H9 (cell line): ENCODE results near the gene CCR7. TPM values are rescaled to one million over a fixed set of nuclear protein-coding genes. Genes with fewer than 3 reads are reported as not detected.

ENCODE experiments used
- DNase-seq: peaks from one replicate; pipeline ENCODE4 v3.0.0-alpha.2; 2017
- H2AFZ ChIP-seq: one replicate; pipeline ENCODE4 v1.6.1; 2013; ENCODE audit warnings: mild to moderate bottlenecking, low read length, control low read depth, moderate library complexity
- H2AK5ac ChIP-seq: 2 replicates; pipeline ENCODE4 v1.6.1; 2013; ENCODE audit warnings: low read length, control low read depth, mixed read lengths; ENCODE audit not compliant: insufficient read length
- H2BK120ac ChIP-seq: one replicate; pipeline ENCODE4 v1.6.1; 2013; ENCODE audit warnings: low read depth, mild to moderate bottlenecking, low read length, control low read depth, inconsistent platforms; ENCODE audit not compliant: poor library complexity, severe bottlenecking
- H2BK12ac ChIP-seq: 2 replicates; pipeline ENCODE4 v1.6.1; 2013; ENCODE audit warnings: low read length, control low read depth, mixed read lengths, low read depth; ENCODE audit not compliant: insufficient read length
- H2BK15ac ChIP-seq: 2 replicates; pipeline ENCODE4 v1.6.1; 2013; ENCODE audit warnings: low read depth, low read length, control low read depth
- H2BK20ac ChIP-seq: one replicate; pipeline ENCODE4 v1.6.1; 2013; ENCODE audit warnings: low read depth, mild to moderate bottlenecking, low read length, control low read depth, inconsistent platforms; ENCODE audit not compliant: poor library complexity, severe bottlenecking
- H2BK5ac ChIP-seq: 2 replicates; pipeline ENCODE4 v1.6.1; 2013; ENCODE audit warnings: low read length, control low read depth, mixed read lengths; ENCODE audit not compliant: insufficient read length
- H3K14ac ChIP-seq: 2 replicates; pipeline ENCODE4 v1.6.1; 2013; ENCODE audit warnings: low read length, control low read depth; ENCODE audit not compliant: insufficient read depth
- H3K18ac ChIP-seq: 2 replicates; pipeline ENCODE4 v1.6.1; 2013; ENCODE audit warnings: low read depth, mild to moderate bottlenecking, mixed read lengths, low read length, control low read depth; ENCODE audit not compliant: insufficient read length
- H3K23ac ChIP-seq: 2 replicates; pipeline ENCODE4 v1.6.1; 2013; ENCODE audit warnings: low read length, control low read depth, mixed read lengths, low read depth; ENCODE audit not compliant: insufficient read length
- H3K23me2 ChIP-seq: 2 replicates; pipeline ENCODE4 v1.6.1; 2013; ENCODE audit warnings: low read depth, mild to moderate bottlenecking, mixed read lengths, low read length, control low read depth; ENCODE audit not compliant: insufficient read length, poor library complexity, severe bottlenecking
- H3K27ac ChIP-seq: 2 replicates; pipeline ENCODE4 v1.5.1; 2013; ENCODE audit warnings: low read length, control low read depth, mixed read lengths, low read depth; ENCODE audit not compliant: insufficient read length
- H3K27me3 ChIP-seq: 2 replicates; pipeline ENCODE4 v1.6.1; 2013; ENCODE audit warnings: low read length, control low read depth, inconsistent platforms; ENCODE audit not compliant: insufficient read depth
- H3K4ac ChIP-seq: 2 replicates; pipeline ENCODE4 v1.6.1; 2013; ENCODE audit warnings: low read depth, mild to moderate bottlenecking, control low read depth, inconsistent platforms, low read length, moderate library complexity
- H3K4me1 ChIP-seq: 2 replicates; pipeline ENCODE4 v1.6.1; 2013; ENCODE audit warnings: low read length, control low read depth, inconsistent platforms; ENCODE audit not compliant: insufficient read depth
- H3K4me2 ChIP-seq: 2 replicates; pipeline ENCODE4 v1.6.1; 2013; ENCODE audit warnings: low read length, control low read depth, mixed read lengths; ENCODE audit not compliant: insufficient read length, insufficient read depth
- H3K56ac ChIP-seq: 2 replicates; pipeline ENCODE4 v1.6.1; 2013; ENCODE audit warnings: low read depth, mild to moderate bottlenecking, mixed read lengths, low read length, control low read depth; ENCODE audit not compliant: insufficient read length
- H3K79me1 ChIP-seq: 2 replicates; pipeline ENCODE4 v1.6.1; 2013; ENCODE audit warnings: low read depth, mild to moderate bottlenecking, moderate library complexity, low read length, control low read depth, inconsistent platforms; ENCODE audit not compliant: insufficient read depth, poor library complexity, severe bottlenecking
- H3K79me2 ChIP-seq: 2 replicates; pipeline ENCODE4 v1.6.1; 2013; ENCODE audit warnings: low read length, control low read depth, inconsistent platforms; ENCODE audit not compliant: insufficient read depth
- H3K9ac ChIP-seq: 2 replicates; pipeline ENCODE4 v1.6.1; 2013; ENCODE audit warnings: low read length, control low read depth, mixed read lengths; ENCODE audit not compliant: insufficient read length; ENCODE audit errors: extremely low read depth
- H3K9me3 ChIP-seq: one replicate; pipeline ENCODE4 v1.6.1; 2013; ENCODE audit warnings: low read depth, low read length, inconsistent platforms; ENCODE audit not compliant: control insufficient read depth
- H3T11ph ChIP-seq: one replicate; pipeline ENCODE4 v1.6.1; 2013; ENCODE audit warnings: mild to moderate bottlenecking, low read length, control low read depth, inconsistent platforms
- H4K20me1 ChIP-seq: one replicate; pipeline ENCODE4 v1.6.1; 2013; ENCODE audit not compliant: control insufficient read depth, insufficient read length, insufficient read depth
- H4K5ac ChIP-seq: 2 replicates; pipeline ENCODE4 v1.6.1; 2013; ENCODE audit warnings: low read depth, mild to moderate bottlenecking, mixed read lengths, low read length, control low read depth; ENCODE audit not compliant: insufficient read length
- H4K8ac ChIP-seq: replicated peaks from 2 replicates; pipeline ENCODE4 v1.6.1; 2013; ENCODE audit warnings: low read length, control low read depth, mixed read lengths, low read depth; ENCODE audit not compliant: insufficient read length
- H4K91ac ChIP-seq: 2 replicates; pipeline ENCODE4 v1.6.1; 2013; ENCODE audit warnings: low read depth, mild to moderate bottlenecking, moderate library complexity, mixed read lengths, low read length, control low read depth; ENCODE audit not compliant: insufficient read length
- H3K27ac Mint-ChIP-seq, 3 experiments: 2 replicates in 2 of 3; 3 replicates in 1 of 3; pipeline ENCODE4 v1.8.0; 2020 to 2021; ENCODE audit warnings: mixed read lengths in 3 of 3, mild to moderate bottlenecking in 1 of 3, moderate library complexity in 1 of 3
- H3K27me3 Mint-ChIP-seq: 2 replicates; pipeline ENCODE4 v1.8.0; 2021; ENCODE audit warnings: low read depth, mild to moderate bottlenecking, moderate library complexity, mixed read lengths
- H3K36me3 Mint-ChIP-seq, 3 experiments: 2 replicates in 2 of 3; 3 replicates in 1 of 3; pipeline ENCODE4 v1.8.0; 2020 to 2021; ENCODE audit warnings: low read depth in 3 of 3, mixed read lengths in 3 of 3; ENCODE audit not compliant: insufficient read depth in 1 of 3
- H3K4me1 Mint-ChIP-seq, 2 experiments: 2 replicates each; pipeline ENCODE4 v1.8.0; 2020; ENCODE audit warnings: mixed read lengths in 2 of 2
- H3K4me3 Mint-ChIP-seq, 2 experiments: 2 replicates in 1 of 2; 3 replicates in 1 of 2; pipeline ENCODE4 v1.8.0; 2020 to 2021; ENCODE audit warnings: mild to moderate bottlenecking in 2 of 2, mixed read lengths in 2 of 2, moderate library complexity in 1 of 2
- H3K9me3 Mint-ChIP-seq, 2 experiments: 2 replicates in 1 of 2; 3 replicates in 1 of 2; pipeline ENCODE4 v1.8.0; 2020; ENCODE audit warnings: mild to moderate bottlenecking in 2 of 2, mixed read lengths in 2 of 2, moderate library complexity in 1 of 2
- CTCF ChIP-seq: fragments of 200-600 bp; sonication (generic); conservative IDR thresholded peaks from 3 replicates; pipeline ENCODE4 v1.8.0; 2021; ENCODE audit warnings: antibody characterized with exemption, mild to moderate bottlenecking
- WGBS: extraction: QIAGEN DNeasy Blood & Tissue Kit; methylation state at CpG from one replicate; pipeline ENCODE4 v1.1.7; 2013; ENCODE audit warnings: missing lambda C conversion rate, low lambda C conversion rate, mixed read lengths; ENCODE audit not compliant: insufficient read length; ENCODE audit errors: extremely low coverage; 5-methylcytosine and 5-hydroxymethylcytosine counted together
- total RNA-seq: library from RNA; stranded (reverse); gene quantifications from 2 replicates; pipeline ENCODE4 v1.2.1, GENCODE V29; 2021

The CCR7 gene
- total RNA-seq, 1 experiment from 2014 or later = 0.31 TPM

- H2AK5ac ChIP-seq = no peak overlapping the region
- no peaks in the 10 kb centered on the region for H3K79me1 ChIP-seq
- no peak overlapping the region for H2AFZ ChIP-seq
- no peak overlapping the region for H2BK5ac ChIP-seq
- Mint-ChIP-seq H3K27me3 (peaks cover 17% of the 10 kb centered on the region), H3K4me1 (peaks cover 5 to 6% of the 10 kb centered on the region in 2 experiments; a peak in 3 of 4 replicates), H3K9me3 (peaks cover 3 to 6% of the 10 kb centered on the region in 2 experiments; a peak in 4 of 5 replicates), H3K36me3 (peaks cover 0 to 3% (median 0%) of the 10 kb centered on the region in 3 experiments; a peak in 1 of 7 replicates), H3K4me3 (no peak overlapping the region), H3K27ac (no peak overlapping the region)
- no CpG with 5 or more reads among the region's 3 CpGs for WGBS
- no peaks in the 10 kb centered on the region for H3K79me2 ChIP-seq
- no peak overlapping the region for H3K14ac ChIP-seq
- no peak for DNase-seq
- no peak overlapping the region for H4K5ac ChIP-seq
- no peak overlapping the region for H4K91ac ChIP-seq
- no peak overlapping the region for H2BK20ac ChIP-seq
- no peaks in the 10 kb centered on the region for H4K20me1 ChIP-seq
- no peak overlapping the region for H3K18ac ChIP-seq
- no peaks in the 10 kb centered on the region for H3K23me2 ChIP-seq
- H2BK120ac ChIP-seq = no peak overlapping the region
- H3K56ac ChIP-seq = no peak overlapping the region
- no peak overlapping the region for H2BK15ac ChIP-seq
- no peak overlapping the region for H3K9ac ChIP-seq
- H3K27me3 ChIP-seq = no peaks in the 10 kb centered on the region
- H3K4me1 ChIP-seq = no peaks in the 10 kb centered on the region; the same call in 1 of the 2 replicates
- no peak overlapping the region for H4K8ac ChIP-seq
- no peak for TF ChIP-seq CTCF
- no peak overlapping the region for H3K4ac ChIP-seq
- no peak overlapping the region for H3K23ac ChIP-seq
- no peak overlapping the region for H3T11ph ChIP-seq
- H2BK12ac ChIP-seq = no peak overlapping the region
- no peaks in the 10 kb centered on the region for H3K9me3 ChIP-seq
- H3K27ac ChIP-seq = no peak overlapping the region
- no peak overlapping the region for H3K4me2 ChIP-seq
Measured at GRCh38 chr17:40579471-40579870, 14.2 kb upstream of the CCR7 start.
